ENCODE data around the gene ATOSA.

GRCh38 chr15:52635908-52636307 lies 43.3 kb downstream of the ATOSA start:
- TF ChIP-seq CTCF (IDR thresholded peaks at IDR 0.05): no peak
- no peak for TF ChIP-seq POLR2AphosphoS5 (IDR thresholded peaks at IDR 0.05)

Measured in stomach (tissue), 4 donors.